GM18907 (cell line): ENCODE data around the gene EXOC4.

Experiments used
- ATAC-seq: cut with Tn5 transposase; IDR thresholded peaks from one replicate; pipeline ENCODE4 v1.9.1; 2021; ENCODE audit warnings: mild to moderate bottlenecking, moderate library complexity; ENCODE audit not compliant: unreplicated experiment

EXOC4 gene

GRCh38 chr7:133691727-133692610 lies 439.1 kb downstream of the EXOC4 start:
- no peak for ATAC-seq

DNA sequence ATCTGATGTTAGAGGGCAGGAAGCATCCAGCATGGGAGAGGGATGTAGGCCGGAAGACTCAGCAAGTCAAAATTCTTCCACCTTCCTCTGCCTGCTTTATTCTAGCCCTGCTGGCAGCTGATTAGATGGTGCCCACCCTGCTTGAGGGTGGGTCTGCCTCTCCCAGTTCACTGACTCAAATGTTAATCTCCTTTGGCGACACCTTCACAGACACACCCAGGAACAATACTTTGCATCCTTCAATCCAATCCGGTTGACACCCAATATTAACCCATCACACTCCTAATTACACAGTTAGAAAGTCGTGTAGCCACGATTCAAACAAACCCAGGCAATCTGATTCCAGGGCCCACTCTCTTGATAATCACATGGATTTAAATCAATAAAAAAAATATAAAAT lies 440.4 kb downstream of the EXOC4 start:
- no peak for ATAC-seq

DNA sequence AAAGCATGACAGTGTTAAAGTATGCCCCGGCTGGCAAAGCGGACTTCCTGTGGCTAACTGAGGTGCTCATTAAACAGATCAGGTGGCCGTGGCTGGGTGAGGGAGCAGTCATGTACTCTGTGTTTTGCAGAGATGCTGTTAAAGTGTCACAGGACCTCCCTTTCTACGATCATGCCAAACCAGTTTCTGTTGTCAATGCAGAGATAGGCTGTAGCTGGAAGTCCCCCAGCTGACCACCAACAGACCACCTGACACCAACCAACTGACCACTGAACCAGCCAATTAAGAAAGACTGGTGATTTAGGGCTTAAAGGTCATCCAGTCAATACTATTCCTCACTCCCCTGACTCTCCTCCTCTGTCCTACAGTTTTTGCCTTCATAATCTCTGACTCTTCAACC lies 443.2 kb downstream of the EXOC4 start:
- ATAC-seq = no peak

- ATAC-seq = no peak
Measured at GRCh38 chr7:133697585-133697984, 444.7 kb downstream of the EXOC4 start.

DNA sequence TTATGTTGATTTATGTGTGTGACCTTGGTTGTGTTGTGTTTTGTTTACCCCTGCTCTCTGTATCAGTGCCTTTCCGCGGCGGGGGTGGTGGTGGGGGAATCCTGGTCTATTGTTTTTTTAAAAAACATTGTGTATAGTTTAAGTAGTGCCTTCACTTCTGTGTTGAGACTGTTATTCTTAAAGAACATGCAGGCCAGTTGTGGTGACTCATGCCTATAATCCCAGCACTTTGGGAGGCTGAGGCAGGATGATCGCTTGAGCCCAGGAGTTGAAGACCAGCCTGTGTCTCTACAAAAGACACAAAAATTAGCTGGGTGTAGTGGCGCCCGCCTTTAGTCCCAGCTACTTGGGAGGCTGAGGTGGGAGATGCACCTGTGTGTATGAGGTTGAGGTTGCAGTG lies 445.2 kb downstream of the EXOC4 start:
- ATAC-seq = no peak

DNA sequence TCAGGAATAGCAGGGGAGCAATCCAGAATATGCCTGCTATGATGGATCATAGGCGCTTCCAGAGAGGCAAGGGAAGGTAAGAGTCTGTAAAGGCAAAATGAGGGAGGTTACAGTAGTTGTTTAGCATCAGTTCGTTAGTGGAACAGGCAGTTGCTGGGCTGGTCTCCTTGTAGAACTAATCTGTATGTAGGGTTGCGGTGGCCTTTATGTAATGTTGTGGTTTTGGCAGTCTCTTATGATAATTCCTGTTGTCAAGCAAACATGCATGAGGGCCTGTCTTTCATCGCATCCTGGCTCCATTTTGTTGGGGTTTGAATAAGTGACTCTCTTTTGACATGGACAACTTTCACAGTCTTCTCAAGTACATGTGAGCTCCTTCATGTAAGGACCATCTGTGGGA lies 446.5 kb downstream of the EXOC4 start:
- ATAC-seq = no peak

- no peak for ATAC-seq
Measured at GRCh38 chr7:133702078-133702477, 449.2 kb downstream of the EXOC4 start.

DNA sequence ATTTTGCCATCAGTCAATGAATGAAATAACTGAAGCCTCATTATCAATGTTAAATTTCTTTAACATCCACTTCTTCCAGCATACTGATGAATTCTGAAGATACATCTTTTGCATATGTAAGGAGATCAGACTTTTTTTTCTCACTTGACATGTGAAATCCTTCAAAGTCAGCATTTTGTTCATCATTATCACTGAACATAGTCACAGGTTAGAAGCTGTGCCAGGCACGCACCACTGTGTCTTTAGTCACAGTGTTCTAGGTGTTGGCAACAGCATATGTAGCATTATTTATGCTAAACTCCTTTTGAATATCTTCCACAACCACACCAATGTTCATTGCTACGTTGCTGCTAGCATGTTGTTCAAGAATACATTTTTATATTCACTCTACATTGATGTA lies 450.1 kb downstream of the EXOC4 start:
- no peak for ATAC-seq

GRCh38 chr7:133703547-133703946 lies 450.7 kb downstream of the EXOC4 start:
- ATAC-seq = no peak

DNA sequence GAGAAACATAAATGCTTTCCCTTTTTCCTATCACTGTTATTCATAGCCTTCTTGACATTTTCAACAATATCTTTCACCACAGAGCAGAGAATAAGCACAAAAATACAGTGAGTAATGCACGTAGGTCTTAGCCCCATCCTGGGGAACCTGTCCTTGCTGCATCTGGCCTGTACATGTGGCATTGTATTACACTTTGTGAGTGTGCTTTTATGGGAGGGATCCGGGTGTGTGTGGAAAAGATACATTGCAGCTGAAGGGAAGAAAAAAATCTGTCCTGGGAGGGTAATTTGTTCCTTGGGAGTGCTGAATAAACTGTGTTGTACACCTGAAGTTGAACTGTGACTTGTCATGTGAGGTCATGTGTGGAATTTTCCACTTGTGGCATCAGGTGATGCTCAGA lies 451.6 kb downstream of the EXOC4 start:
- ATAC-seq = no peak

DNA sequence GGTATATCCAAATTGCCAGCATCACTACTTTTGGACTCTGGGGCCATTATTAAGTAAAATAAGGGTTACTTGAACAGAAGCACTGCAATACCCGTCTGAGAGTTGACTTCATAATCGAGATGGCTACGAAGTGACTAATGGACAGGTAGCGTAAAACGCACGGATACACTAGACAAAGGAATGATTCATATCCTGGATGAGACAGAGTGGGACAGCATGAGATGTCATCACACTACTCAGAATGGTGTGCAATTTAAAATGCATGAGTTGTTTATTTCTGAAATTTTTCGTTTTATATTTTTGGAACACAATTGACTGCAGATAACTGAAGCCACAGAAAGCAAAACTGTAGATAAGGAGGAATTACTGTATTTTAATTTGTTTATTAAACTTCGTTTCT lies 452.7 kb downstream of the EXOC4 start:
- no peak for ATAC-seq

DNA sequence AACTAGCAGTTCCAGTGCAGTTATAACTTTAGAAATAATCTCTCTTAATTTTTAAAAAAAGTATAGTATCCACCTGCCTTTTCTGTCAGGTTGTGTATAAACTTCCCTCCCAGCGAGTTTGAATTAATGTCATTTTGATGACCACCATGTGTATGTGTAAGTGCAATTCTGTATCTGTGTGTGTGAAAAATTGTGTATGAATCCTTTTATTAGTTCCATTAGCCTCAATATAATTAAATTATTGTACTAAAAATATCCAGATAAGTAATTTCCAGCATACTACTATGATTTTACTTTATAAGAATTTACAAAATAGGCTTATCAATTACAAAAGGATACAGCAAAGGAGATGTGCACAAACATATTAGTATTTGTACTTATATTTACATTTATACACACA lies 453.1 kb downstream of the EXOC4 start:
- ATAC-seq = no peak

GRCh38 chr7:133709036-133709880 lies 456.4 kb downstream of the EXOC4 start:
- ATAC-seq = no peak

- ATAC-seq = no peak
Measured at GRCh38 chr7:133712544-133712943, 459.7 kb downstream of the EXOC4 start.

- no peak for ATAC-seq
Measured at GRCh38 chr7:133714654-133715053, 461.8 kb downstream of the EXOC4 start.

DNA sequence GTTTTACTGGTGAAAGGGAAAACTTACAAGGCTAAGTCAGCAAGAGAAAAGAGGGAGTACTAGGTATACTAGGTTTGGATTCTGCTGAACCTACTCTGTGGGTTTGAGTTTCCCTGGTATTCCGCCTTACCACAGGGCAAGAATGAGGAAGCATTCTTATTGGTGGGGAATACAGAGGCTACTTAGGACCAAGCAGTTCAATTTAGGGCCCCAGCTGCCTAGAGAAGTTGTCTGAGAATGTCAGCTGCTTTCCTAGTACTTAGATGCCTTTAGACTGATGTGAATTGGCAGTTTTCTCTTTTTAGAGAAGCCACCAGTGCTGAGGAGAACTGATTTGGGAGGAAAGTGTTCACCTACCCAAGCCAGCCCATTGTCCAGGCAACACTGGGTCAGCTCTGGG lies 465.3 kb downstream of the EXOC4 start:
- no peak for ATAC-seq

DNA sequence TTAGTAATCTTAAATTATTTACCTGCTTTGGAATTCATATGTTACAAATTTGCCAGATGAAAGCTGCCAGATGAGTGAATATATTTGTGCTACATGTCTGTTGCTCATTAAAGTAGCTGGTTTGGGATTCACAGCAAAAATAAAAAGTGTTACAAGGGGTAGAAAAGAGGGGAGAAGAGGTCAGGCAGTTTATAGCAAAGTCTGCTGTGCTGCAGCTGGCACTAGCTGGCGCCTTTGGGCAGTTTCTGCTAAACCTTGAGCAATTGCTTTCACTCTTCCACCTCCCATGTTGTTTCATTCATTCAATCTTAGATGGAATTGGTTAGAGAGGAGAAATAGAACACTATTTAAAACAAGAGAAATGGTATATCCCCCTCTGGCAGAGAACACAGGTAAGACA lies 470.2 kb downstream of the EXOC4 start:
- ATAC-seq = no peak

DNA sequence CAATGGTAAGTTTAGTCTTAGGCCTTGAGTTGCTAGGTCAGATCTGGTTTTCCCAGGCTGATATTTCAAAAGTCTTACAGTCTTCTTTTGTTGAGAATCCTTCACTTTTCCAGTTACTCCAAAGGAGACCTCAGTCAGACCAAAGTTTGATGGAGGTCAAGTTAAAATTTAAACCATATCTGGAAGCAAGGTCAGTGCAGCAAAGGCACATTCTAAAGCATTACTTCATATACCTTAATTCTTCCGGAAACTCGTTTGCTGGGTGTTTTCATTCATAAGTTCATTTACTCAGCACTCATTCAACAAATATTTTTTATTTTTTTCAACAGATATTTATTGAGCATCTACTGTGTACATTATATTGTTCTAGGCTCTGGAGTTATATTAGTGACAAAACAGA lies 471.3 kb downstream of the EXOC4 start:
- no peak for ATAC-seq

DNA sequence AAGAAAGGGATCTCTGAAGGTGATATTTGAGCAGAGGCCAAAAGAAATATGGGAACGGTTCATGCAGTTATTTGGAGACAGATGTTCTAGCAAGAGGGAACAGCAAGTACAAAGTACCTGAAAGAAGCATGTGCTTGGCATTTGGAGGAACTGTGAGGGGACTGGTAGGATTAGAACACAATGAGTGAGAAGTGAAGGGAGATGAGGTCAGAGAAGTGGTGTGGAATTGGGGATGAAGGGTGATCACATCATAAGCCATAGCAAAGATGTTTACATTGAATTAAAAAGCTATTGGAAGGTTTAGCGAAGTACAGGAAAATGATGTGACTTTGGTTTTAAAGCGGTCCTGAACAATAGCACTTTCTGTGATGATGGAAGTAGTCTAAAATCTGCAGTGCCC lies 471.8 kb downstream of the EXOC4 start:
- ATAC-seq = no peak

DNA sequence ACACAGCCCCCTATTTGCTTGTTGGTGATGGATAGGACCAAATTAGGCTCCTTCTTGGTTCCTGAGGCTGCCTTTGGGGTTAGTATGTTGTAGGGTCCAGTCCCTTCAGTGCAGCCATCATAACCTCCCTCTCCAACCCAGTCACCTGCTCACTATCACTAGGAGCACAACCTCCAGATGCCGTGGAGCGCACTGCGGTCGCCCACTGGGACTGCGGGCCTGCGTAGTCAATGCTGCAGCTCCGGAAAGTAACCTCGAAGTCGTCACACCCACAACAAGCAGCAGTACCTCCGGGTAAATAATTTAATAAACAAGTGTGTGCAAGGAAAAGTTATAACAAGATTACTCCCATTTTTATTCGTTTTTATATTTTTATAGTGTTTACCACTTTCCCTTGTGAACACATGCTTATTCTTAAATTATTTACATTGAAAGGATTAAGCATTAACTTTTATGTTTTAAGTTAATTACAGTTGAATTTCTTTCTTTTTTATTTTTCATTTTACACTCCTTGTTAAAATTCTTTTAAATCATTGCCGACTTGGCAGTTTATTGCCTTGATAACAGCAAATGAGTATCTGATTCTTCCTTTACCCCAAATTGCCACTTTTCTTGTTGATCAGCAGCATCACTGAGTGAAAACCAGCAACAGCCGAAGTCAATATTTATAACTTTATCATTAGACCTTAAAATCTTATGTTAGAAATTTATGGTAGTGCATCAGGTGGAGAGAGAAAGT lies 474.8 kb downstream of the EXOC4 start:
- ATAC-seq = no peak

DNA sequence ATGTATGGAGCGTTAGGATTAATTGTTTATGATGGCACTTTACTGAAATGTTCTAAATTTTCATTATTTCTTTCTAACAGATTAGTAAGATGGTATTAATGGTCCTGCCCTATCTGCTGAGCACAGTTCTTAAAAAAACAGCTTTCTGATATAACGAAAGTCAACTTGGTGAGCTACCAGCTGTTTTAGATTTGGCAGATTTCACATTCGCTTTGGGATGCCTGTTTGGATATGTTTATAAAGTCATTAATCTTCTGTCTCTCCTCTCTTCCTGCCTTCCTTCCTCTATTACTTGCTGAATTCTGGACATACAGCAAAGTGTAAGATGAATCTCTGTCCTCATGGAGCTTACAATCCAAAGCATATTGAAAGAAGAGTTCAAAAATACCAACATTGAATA lies 477.5 kb downstream of the EXOC4 start:
- ATAC-seq = no peak
